ENCODE measurements around the gene CDH15. TPM values are rescaled to one million over a fixed set of nuclear protein-coding genes. Genes with fewer than 3 reads are reported as not detected.

CDH15 gene
- total RNA-seq, 1 experiment from 2014 or later = 0.46 TPM

DNA sequence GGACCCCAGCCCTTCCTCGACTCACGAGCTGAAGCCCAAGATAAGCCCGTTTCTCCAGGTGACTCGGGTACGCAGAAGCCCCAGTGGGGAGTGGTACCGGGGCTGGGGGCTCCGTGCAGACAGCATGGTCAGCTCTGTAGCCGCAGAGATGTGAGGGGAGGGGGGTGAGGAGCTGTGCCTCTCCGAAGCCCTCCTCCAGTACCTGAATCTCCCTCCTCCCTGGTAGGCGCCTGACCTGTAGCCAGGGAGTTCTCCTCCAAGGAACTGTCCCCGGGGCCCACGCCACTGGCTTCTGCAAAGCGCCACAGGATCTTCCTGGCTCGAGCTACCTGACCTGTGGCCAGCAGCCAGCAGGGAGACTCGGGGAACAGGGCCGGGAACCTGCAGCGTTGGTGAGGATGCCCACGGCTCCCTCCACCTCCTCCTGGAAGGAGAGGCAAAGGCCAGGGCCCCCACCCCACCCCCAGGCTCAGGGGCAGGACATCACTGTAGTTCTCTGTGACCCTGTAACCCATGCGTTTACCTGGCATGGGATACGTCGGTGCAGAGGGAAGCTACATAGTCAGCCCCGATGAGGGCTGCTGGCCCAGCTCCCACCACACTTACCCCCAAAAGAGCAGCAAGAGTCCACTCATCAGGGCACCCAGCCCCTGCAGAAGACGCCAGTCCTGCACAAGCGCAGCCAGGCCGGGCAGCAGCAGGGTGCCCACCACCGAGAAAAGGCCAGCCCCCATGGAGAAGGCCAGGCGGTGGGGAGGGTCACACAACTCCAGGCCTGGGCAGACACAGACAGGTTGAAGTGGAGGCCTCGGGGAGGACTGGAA, 27.1 kb downstream of the CDH15 start:
- POLR2A ChIA-PET = interaction anchor here (1.6 kb wide), 1 partner anchor 25 kb away, joined by 4 read pairs; no protein-coding TSS in a partner anchor
- no peaks in the 10 kb centered on the region for H3K4me1 Mint-ChIP-seq
- TF ChIP-seq TEAD1 (CRISPR knock-in tag; IDR thresholded peaks at IDR 0.05) (no peak), TEAD4 (CRISPR knock-in tag; IDR thresholded peaks at IDR 0.05) (no peak), USF2 (CRISPR knock-in tag; IDR thresholded peaks at IDR 0.05) (no peak), ZNF281 (CRISPR knock-in tag; IDR thresholded peaks at IDR 0.05) (no peak)
- TF ChIP-seq, protein P1, sequence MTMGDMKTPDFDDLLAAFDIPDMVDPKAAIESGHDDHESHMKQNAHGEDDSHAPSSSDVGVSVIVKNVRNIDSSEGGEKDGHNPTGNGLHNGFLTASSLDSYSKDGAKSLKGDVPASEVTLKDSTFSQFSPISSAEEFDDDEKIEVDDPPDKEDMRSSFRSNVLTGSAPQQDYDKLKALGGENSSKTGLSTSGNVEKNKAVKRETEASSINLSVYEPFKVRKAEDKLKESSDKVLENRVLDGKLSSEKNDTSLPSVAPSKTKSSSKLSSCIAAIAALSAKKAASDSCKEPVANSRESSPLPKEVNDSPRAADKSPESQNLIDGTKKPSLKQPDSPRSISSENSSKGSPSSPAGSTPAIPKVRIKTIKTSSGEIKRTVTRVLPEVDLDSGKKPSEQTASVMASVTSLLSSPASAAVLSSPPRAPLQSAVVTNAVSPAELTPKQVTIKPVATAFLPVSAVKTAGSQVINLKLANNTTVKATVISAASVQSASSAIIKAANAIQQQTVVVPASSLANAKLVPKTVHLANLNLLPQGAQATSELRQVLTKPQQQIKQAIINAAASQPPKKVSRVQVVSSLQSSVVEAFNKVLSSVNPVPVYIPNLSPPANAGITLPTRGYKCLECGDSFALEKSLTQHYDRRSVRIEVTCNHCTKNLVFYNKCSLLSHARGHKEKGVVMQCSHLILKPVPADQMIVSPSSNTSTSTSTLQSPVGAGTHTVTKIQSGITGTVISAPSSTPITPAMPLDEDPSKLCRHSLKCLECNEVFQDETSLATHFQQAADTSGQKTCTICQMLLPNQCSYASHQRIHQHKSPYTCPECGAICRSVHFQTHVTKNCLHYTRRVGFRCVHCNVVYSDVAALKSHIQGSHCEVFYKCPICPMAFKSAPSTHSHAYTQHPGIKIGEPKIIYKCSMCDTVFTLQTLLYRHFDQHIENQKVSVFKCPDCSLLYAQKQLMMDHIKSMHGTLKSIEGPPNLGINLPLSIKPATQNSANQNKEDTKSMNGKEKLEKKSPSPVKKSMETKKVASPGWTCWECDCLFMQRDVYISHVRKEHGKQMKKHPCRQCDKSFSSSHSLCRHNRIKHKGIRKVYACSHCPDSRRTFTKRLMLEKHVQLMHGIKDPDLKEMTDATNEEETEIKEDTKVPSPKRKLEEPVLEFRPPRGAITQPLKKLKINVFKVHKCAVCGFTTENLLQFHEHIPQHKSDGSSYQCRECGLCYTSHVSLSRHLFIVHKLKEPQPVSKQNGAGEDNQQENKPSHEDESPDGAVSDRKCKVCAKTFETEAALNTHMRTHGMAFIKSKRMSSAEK (CRISPR knock-in tag; IDR thresholded peaks at IDR 0.05; ENCODE audit: borderline replicate concordance) = no peak
- H3K4me3 Mint-ChIP-seq = no peak overlapping the region
- CTCF ChIA-PET = interaction anchor here (0.7 to 1.2 kb wide), 3 partner anchors 17 to 461 kb away, joined by 3 read pairs; partner anchors contain the start of gene ZNF778
- ATAC-seq (no peak), DNase-seq (ENCODE audit: low spot score) (no peak)
- H3K9me3 Mint-ChIP-seq = no peaks in the 10 kb centered on the region
- peaks cover 30% of the 10 kb centered on the region for H3K27me3 Mint-ChIP-seq (ENCODE audit: low read depth)
- H3K36me3 Mint-ChIP-seq = no peaks in the 10 kb centered on the region
- H3K27ac Mint-ChIP-seq = no peak overlapping the region

DNA sequence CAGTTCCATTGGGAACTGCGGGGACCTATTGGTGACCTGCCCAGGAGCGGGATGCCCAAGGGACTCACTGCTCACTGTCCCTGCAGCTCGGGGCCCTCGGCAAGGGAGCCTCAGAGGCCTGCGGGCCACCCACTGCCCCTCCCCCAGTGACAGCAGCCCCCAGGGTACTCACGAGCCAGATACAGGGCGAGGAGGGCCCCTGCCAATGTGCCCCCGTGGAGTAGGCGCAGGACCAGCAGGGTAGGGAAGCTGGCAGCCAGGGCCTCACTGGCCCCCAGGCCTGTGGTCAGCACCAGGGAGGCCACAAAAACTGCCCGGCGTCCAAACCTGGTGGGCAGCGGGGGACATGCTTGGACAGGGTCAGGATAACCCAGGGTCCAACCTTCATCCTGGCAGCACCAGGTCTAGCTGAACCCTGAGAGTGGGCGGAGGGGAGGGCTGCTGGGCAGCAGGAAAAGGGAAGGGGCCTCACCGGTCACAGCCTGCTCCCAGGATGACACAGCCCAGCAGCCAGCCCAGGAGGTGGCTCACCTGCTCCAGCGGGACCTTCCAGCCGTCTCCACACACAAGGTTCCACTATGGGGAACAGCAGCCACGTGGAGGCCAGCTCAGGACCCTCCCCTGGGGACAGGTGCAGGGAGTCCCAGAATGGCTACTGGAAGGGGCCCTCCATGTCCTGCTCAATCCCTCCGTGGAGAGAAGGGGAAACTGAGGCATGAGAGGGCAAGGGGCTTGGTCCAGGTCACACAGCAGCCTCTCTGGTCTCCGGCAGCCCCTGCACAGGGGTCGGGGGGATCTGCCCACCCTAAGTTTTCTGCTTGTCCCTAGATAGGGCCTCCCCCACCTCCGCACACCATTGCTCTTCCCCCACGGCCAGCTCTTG, 27.9 kb downstream of the CDH15 start:
- no peaks in the 10 kb centered on the region for H3K36me3 Mint-ChIP-seq
- CTCF ChIA-PET = interaction anchor here (0.7 to 3.1 kb wide), 6 partner anchors 17 to 462 kb away, joined by 3 to 17 read pairs (median 3); partner anchors contain the start of gene ZNF778
- H3K27ac Mint-ChIP-seq = no peak overlapping the region
- H3K4me1 Mint-ChIP-seq = no peaks in the 10 kb centered on the region
- DNase-seq (ENCODE audit: low spot score) = no peak
- H3K27me3 Mint-ChIP-seq (ENCODE audit: low read depth) = peaks cover 38% of the 10 kb centered on the region
- ATAC-seq = no peak
- POLR2A ChIA-PET = interaction anchor here (1.4 to 1.6 kb wide), 2 partner anchors 18 to 26 kb away, joined by 3 to 4 read pairs; partner anchors contain the start of gene ZNF778
- H3K4me3 Mint-ChIP-seq = peak overlapping the region; percentile 68
- no peaks in the 10 kb centered on the region for H3K9me3 Mint-ChIP-seq
- TF ChIP-seq IRF2 (CRISPR knock-in tag; IDR thresholded peaks at IDR 0.05; ENCODE audit: borderline replicate concordance, low read depth) (no peak), NR3C1 (CRISPR knock-in tag; conservative IDR thresholded peaks at IDR 0.05; ENCODE audit: low read depth) (no peak), PREB (CRISPR knock-in tag; IDR thresholded peaks at IDR 0.05; ENCODE audit: borderline replicate concordance) (no peak)
- TF ChIP-seq, protein P2, sequence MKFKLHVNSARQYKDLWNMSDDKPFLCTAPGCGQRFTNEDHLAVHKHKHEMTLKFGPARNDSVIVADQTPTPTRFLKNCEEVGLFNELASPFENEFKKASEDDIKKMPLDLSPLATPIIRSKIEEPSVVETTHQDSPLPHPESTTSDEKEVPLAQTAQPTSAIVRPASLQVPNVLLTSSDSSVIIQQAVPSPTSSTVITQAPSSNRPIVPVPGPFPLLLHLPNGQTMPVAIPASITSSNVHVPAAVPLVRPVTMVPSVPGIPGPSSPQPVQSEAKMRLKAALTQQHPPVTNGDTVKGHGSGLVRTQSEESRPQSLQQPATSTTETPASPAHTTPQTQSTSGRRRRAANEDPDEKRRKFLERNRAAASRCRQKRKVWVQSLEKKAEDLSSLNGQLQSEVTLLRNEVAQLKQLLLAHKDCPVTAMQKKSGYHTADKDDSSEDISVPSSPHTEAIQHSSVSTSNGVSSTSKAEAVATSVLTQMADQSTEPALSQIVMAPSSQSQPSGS (CRISPR knock-in tag; IDR thresholded peaks at IDR 0.05; ENCODE audit: borderline replicate concordance, low read depth) = no peak
- TF ChIP-seq, protein P3, sequence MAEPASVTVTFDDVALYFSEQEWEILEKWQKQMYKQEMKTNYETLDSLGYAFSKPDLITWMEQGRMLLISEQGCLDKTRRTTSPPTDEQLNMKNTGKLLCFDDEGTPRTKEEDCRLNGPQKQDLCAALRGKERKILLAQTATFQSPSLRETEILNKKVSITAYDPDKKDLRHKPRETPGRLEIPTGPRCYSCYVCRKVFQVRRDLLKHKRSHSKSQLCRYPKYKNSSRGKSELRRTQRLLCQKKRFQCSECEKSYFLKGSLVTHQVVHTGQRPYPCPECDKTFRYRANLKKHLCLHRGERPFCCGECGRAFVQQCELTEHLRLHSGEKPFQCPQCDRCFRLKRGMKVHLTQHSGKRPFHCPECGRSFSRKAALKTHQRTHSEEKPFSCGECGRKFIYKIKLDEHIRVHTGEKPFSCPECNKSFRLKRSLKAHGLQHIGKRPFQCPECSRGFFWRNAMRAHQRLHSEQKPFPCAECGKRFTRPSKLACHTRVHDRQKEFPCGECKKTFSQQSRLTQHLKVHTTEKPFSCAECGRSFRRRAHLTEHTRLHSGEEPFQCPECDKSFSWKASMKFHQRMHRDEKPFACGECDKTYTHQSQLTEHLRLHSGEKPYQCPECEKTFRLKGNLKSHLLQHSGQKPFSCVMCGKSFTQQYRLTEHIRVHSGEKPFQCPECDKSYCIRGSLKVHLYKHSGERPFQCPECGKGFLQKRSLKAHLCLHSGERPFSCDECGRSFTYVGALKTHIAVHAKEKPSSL (CRISPR knock-in tag; conservative IDR thresholded peaks at IDR 0.05) = no peak
- TF ChIP-seq, protein P1 (CRISPR knock-in tag; IDR thresholded peaks at IDR 0.05; ENCODE audit: borderline replicate concordance) = no peak

All from WTC11 (cell line).